ENCODE measurements around the gene HOXD3.

GRCh38 chr2:176120364-176121189 is 36.5 kb upstream of the HOXD3 start:
- TF ChIP-seq, protein P1, sequence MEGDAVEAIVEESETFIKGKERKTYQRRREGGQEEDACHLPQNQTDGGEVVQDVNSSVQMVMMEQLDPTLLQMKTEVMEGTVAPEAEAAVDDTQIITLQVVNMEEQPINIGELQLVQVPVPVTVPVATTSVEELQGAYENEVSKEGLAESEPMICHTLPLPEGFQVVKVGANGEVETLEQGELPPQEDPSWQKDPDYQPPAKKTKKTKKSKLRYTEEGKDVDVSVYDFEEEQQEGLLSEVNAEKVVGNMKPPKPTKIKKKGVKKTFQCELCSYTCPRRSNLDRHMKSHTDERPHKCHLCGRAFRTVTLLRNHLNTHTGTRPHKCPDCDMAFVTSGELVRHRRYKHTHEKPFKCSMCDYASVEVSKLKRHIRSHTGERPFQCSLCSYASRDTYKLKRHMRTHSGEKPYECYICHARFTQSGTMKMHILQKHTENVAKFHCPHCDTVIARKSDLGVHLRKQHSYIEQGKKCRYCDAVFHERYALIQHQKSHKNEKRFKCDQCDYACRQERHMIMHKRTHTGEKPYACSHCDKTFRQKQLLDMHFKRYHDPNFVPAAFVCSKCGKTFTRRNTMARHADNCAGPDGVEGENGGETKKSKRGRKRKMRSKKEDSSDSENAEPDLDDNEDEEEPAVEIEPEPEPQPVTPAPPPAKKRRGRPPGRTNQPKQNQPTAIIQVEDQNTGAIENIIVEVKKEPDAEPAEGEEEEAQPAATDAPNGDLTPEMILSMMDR (conservative IDR thresholded peaks at IDR 0.05 in 1 of 2, IDR thresholded peaks at IDR 0.05 in 1 of 2; ENCODE audit: low read depth in 1 of 2, low read length in 2 of 2), result no peak
- TF ChIP-seq EZH2 (IDR thresholded peaks at IDR 0.05; ENCODE audit: low read length, missing control alignments), result peak; percentile 18

All from fibroblast of lung (primary cell).